ENCODE measurements around the gene SCTR.

DNA sequence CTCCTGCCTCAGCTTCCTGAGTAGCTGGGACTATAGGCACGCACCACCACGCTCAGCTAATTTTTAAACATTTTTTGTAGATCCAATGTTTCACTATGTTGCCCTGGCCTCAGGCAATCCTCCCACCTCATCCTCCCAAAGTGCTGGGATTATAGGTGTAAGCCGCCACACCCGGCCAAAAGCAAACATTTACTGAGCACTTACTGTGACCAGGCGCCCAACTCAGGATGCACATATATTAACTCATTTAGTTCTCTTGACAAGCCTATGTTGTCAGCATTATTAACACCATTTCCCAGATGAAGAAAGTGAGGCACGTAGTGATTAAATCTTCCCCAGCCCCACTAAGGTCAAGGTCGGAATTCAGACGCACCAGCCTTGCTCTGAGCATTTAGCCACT is 51.5 kb downstream of the SCTR start:
- TF ChIP-seq, protein P1, sequence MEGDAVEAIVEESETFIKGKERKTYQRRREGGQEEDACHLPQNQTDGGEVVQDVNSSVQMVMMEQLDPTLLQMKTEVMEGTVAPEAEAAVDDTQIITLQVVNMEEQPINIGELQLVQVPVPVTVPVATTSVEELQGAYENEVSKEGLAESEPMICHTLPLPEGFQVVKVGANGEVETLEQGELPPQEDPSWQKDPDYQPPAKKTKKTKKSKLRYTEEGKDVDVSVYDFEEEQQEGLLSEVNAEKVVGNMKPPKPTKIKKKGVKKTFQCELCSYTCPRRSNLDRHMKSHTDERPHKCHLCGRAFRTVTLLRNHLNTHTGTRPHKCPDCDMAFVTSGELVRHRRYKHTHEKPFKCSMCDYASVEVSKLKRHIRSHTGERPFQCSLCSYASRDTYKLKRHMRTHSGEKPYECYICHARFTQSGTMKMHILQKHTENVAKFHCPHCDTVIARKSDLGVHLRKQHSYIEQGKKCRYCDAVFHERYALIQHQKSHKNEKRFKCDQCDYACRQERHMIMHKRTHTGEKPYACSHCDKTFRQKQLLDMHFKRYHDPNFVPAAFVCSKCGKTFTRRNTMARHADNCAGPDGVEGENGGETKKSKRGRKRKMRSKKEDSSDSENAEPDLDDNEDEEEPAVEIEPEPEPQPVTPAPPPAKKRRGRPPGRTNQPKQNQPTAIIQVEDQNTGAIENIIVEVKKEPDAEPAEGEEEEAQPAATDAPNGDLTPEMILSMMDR (IDR thresholded peaks at IDR 0.05), result no peak
- no peak for TF ChIP-seq POLR2AphosphoS5 (IDR thresholded peaks at IDR 0.05; ENCODE audit: low read depth, low read length)
- TF ChIP-seq, protein P2, sequence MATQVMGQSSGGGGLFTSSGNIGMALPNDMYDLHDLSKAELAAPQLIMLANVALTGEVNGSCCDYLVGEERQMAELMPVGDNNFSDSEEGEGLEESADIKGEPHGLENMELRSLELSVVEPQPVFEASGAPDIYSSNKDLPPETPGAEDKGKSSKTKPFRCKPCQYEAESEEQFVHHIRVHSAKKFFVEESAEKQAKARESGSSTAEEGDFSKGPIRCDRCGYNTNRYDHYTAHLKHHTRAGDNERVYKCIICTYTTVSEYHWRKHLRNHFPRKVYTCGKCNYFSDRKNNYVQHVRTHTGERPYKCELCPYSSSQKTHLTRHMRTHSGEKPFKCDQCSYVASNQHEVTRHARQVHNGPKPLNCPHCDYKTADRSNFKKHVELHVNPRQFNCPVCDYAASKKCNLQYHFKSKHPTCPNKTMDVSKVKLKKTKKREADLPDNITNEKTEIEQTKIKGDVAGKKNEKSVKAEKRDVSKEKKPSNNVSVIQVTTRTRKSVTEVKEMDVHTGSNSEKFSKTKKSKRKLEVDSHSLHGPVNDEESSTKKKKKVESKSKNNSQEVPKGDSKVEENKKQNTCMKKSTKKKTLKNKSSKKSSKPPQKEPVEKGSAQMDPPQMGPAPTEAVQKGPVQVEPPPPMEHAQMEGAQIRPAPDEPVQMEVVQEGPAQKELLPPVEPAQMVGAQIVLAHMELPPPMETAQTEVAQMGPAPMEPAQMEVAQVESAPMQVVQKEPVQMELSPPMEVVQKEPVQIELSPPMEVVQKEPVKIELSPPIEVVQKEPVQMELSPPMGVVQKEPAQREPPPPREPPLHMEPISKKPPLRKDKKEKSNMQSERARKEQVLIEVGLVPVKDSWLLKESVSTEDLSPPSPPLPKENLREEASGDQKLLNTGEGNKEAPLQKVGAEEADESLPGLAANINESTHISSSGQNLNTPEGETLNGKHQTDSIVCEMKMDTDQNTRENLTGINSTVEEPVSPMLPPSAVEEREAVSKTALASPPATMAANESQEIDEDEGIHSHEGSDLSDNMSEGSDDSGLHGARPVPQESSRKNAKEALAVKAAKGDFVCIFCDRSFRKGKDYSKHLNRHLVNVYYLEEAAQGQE (IDR thresholded peaks at IDR 0.05; ENCODE audit: insufficient read depth in 1 of 2, low read depth in 2 of 2, low read length in 1 of 2), result no peak
- no peak for TF ChIP-seq TCF7L2 (IDR thresholded peaks at IDR 0.05; ENCODE audit: low read depth, low read length)
- no peak for TF ChIP-seq SIN3A (IDR thresholded peaks at IDR 0.05; ENCODE audit: borderline replicate concordance, insufficient read depth, low read depth, low read length)

All from Panc1 (cell line).